GM19023 (cell line): Measurements from ENCODE around the gene RASA1.

Experiments used
- ATAC-seq: cut with Tn5 transposase; IDR thresholded peaks from one replicate; pipeline ENCODE4 v1.9.1; 2021; ENCODE audit warnings: mild to moderate bottlenecking, moderate library complexity; ENCODE audit not compliant: unreplicated experiment

RASA1 gene

DNA sequence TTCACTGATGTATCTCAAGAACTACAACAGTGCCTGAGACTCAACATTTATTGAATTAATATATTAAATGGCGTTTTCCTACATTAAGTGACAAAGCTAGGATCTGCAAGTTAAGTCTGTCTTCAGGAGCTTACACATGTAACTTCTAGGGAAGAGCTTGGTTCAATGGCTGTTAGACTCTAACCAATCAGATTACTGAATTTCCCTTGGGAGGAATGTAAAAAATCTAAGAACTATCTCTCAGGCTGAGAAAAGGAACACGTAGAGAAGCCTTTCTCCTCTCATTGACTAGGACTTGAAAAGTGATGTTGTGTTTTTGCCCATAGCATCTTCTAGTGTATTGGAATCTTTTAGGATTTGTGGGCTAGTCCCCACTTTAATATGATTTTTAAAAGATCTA, 91.4 kb downstream of the RASA1 start:
- no peak for ATAC-seq

DNA sequence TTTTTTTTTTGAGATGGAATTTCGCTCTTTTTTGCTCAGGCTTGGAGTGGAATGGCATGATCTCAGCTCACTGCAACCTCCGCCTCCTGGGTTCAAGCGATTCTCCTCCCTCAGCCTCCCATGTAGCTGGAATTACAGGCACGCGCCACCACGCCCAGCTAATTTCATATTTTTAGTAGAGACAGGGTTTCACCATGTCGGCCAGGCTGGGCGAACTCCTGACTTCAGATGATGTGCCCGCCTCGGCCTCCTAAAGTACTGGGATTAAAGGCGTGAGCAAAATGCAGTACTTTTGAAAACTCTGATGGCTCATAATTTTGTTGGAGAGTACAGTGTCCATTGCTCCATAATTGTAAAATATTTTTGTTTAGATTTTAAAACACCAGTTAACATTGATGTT, 92.4 kb downstream of the RASA1 start:
- ATAC-seq, result no peak

DNA sequence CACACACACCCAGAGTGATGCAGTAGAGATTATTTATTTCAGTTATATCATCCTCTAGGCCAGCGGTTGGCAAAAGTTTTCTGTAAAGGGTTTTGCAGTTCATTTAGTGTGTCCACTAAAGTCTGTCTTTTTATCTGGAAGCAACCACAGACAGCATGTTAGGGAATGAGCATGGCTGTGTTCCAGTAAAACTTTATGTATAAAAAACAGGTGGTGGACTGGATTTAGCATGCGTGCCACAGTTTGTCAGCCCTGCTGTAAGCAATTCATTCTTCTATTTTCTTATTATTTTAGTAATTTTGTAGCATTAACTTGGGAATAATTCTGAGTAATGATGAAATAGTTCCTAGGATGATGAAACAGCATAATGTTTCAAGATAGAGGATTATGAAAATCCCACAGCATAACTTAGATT, 93.4 kb downstream of the RASA1 start:
- no peak for ATAC-seq

DNA sequence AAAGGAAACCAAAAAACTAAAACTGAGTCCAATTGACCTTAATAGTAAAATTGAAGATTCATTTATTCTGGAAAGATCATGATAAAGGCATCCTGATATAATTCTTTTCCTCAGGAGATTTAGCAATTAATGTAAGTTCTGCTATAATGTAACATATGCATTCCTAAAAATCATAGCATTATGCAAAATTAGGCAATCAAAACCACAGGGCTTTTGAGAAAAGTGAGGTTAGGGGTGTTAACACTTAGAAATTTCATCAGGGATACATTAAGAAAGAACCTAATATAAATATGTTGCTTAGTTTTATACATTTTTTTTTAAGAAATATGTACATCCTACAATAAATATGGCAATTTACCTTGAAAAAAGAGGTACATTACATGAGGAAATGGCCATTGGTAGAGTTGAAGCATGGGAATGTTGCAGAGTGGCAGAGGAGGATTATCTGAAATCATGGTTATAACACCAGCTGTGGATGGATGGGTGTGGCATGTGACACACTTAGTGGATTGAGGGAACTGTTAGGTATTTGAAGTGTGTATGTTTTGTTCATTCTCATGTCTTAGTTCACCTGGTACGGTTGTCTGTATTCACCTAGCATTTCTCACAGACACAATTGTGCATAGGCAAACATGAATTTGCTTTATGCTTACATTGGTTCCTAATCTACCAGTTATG, 94.0 kb downstream of the RASA1 start:
- no peak for ATAC-seq

DNA sequence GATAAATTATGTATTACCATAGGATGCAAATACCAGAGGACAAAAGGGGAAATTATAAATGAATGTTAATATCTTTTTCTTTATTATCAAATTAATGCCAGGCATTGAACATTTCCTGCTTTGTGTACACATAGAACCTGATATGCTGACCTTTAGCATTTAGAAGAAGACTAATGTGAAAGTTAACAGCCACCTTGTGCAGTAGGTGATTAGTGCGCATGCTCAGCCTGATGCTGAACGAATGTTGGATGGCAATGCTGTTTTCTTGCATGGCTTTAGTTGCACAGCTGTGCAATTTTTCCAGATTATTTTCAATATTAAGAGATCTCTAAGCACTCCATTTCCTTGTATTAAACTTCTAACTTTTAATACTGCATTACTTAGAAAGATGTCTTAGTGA, 99.6 kb downstream of the RASA1 start:
- ATAC-seq, result no peak

DNA sequence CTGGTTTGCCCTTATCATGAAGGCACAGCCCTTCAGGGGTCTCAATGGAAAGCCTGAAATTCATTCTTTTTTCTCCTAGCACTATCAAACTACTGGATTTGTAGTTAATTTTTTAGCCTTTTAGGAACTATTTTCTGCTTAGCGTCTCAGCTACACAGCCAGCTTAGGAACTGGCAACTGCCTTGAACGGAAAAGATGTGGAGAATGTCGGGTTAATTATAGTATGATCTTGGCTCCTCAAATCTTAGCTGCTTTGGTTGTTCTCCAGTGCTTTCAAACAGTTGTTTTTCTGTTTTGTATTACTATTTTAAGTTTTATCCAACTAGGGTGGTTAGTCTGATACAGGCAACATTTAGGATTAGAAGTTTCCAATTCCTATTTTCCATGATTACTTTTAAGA, 100.9 kb downstream of the RASA1 start:
- ATAC-seq, result no peak

DNA sequence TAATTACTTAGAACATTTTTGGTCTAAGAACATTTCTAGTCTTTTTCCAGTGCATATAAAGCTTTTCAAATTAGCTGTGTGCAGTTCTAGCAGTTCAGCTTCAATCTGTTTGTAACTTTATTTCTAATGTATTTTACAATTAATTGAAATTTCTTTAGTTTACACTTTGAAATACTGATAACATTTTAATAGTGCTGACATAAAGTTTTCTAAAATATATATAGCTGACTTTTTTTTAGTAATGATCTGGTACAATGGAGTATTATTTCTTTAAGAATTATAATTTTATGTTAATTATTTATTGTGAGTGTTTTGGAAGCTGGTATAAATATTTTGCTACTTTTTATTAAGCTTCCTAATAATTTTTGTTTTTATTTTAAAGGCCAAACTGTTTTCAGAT, 101.7 kb downstream of the RASA1 start:
- no peak for ATAC-seq

DNA sequence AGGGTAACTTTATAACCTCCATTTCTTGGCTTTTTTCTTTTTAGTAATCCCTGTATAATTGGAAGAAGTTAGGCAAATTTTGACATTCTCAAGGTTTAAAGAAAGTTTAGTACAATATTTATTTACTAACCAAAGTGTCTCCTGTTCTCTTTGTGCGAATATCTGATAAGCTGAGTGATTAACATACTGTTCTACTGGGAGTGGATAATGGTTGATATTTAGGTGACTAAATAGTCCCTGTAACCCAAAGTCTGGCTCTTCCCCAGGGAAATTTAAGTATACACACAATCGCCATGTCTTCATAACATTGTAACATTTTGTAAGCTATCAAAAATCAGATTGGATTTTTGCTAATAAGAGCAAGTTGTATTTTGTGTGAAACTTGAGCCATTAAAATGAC, 105.0 kb downstream of the RASA1 start:
- ATAC-seq, result no peak

DNA sequence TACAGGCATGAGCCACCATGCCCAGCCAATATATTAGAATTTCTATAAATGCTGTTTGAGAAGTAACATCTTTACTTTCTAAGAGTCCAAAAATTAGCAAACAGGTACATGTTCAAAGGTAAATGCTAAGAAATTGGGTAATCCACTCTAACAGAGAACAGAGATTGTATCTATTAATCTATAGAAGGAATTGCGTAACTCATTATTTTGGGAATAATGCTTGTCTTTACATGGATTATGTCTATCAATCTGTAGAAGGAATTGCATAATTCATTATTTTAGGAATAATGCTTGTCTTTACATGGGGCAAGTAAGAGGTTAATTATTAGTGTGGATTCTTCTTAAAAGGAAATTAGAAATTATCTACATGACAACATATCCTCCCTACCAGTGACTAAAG, 114.5 kb downstream of the RASA1 start:
- ATAC-seq, result no peak

DNA sequence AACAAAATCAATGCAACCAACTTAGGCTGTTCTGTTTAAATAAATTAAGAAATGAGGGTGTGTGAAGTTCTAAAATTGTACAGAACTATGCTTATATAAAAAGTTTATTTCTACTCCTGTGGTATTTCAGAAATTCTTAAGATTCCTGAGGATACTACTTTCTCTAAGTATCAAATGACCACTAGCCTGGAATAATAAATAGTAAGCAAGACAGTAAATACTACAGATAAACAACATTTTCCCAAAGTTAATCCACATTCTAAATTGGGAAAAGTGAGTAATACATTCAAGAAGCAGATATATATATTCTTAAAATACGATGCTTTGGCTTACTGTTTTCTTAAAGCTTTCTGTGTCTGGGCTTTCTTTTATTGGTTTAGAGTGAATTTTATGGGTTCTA, 115.5 kb downstream of the RASA1 start:
- no peak for ATAC-seq

DNA sequence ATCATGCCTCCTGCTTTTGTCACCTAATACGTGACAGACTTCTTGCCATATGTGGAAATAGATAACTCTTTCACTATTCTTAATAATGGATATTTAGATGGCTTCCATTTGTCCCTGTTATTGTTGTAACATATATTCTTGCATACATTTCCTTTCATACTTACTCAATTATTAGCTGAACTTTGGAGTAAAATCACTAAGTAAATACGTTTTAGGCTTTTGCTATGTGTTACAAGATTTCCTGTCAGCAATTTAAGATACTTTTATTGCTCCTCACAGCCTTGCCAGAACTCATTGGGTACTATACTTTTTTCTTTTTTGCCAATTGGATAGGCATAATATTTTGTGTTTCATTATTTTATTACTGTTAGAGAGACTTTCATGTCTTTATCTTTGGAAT, 118.1 kb downstream of the RASA1 start:
- no peak for ATAC-seq

DNA sequence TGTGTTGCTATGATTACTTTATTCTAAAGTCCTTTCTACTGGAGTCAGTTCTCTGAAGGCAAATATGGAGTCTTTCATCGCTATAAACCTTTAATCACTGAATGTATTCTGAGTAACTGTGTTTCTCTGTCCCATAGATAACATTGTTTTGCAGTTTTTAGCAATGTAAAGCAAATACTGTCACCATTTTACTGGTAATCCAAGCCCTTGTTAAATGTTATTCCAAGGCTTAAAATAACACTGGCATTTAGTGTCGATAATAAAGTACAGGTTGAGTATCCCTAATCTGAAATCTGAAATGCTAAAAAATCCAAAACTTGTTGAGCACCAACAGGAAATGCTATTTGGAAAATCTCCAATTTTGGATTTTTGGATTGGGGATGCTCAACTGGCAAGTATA, 120.4 kb downstream of the RASA1 start:
- no peak for ATAC-seq

DNA sequence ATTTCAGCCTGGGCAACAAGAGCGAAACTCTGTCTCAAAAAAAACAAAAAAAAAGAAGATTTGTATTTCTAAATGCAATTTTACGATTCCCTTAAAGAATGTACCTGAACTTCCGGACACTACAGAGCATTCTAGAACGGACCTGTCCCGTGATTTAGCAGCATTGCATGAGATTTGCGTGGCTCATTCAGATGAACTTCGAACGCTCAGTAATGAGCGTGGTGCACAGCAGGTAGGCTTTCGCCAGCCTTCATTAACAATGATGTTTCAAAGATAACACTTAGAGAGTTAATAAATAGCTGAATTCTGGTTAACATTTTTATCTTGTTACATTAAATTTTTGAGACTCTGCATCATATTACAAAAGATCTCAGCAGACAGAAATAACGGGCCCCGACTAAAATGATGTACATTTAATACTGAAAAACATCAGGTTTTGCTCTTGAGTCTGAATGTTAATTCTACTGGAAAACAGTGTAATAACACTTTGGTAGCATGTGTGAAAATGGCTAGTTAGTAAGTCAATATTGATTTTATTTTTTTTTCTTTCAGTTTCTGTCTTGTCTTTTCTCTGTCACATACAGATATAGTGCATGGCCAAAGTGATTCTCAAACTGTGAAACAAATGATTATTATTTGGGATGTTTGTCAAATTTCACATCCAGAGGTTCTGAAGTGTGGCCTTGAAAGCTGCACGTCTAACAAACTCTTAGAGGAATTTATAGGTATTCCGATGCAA, 121.8 kb downstream of the RASA1 start:
- ATAC-seq, result no peak

DNA sequence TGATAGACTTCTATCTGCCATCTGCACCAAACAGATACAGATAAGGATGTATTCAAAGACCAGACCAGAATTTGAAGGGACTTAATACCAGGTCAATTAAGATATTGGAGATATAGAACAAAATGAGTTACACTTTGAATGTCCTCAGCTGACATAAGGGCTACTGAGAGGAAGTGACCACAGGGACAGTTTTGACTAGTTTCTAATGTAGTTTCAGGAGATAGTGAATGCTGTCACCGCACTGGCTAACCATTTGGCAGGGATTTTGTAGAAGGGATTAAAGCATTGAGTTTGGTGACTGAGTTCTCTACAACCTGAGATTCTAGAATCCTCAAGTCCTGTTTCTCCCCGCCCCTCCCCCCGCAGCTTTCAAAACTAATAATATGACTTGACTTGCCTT, 122.4 kb downstream of the RASA1 start:
- no peak for ATAC-seq

DNA sequence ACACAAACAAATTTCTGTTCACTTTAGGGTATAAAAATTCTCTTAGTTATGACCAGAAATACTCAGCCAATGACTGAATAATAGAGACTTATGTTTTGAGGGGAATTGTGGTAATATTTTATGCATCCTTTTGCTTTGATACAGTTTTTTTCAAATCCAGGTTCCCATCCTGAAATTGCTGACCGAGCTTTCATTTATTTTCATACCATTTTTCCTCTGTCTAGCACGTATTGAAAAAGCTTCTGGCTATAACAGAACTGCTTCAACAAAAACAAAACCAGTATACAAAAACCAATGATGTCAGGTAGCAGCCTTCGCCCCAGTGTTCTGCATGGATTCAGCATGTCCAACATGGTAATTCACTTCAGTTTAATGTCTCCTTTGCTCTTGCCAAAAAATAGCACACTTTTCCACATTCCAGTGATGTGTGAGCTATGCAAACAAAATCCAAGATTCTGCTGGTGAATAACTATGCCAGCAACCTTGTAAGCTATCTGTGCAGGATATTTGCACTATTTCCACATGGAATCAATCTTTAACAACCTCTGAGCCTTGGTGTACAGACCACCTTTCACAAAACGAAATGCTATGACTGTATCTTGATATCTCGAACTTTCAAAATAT, 123.0 kb downstream of the RASA1 start:
- ATAC-seq, result no peak

DNA sequence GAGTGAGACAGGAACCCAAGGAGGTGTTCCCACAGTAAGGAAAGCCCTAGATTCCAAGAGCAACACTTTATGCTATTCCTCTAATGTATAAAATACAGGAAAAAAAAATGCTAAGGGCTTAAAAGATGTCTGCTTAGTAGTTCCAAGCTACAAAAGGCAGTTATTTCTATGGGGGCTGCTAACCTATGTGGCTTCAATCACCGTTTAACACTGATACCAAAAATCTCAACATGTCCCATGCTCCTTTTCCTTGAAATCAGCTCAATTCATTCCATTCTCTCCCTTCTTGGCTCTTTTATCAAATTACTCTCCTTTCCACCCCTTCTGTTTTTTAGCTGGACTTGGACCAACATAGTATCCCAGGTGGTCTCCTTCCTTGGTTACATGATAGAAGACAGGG, 124.5 kb downstream of the RASA1 start:
- no peak for ATAC-seq

DNA sequence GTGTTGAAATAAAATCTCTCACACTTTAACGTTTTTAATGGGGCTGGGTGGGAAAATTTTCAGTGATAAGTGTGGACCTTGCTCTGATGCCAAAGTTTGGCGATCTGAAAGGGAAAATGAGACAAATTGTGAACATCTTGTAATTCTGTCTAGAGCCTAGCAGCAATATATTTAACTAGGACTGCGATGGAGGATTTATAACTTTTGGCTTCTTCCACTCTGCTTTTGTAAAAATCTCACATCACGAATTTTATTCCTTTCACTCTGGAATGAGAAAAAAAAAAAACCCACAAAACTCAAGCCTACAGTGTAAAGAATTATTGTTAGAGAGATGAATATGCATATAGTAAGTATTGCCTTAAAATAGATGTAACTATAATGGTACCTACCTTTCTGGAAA, 125.1 kb downstream of the RASA1 start:
- no peak for ATAC-seq

DNA sequence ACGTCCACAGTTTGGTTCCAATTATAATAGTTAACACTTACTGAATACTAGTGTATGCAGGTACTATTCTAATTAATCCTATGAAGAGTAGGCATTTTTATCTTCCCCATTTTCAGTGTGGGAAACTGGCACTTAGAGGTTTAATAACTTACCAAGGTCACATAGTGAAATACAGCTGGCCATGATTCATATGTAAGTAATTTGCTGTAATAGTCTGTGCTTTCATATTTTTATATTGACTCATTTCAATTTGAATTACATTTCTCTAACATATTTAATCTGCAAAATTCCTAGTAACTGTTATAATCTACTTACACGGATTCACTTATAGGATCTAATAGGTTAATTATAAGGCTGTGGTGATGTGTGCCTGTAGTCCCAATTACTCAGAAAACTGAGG, 125.6 kb downstream of the RASA1 start:
- ATAC-seq, result no peak

DNA sequence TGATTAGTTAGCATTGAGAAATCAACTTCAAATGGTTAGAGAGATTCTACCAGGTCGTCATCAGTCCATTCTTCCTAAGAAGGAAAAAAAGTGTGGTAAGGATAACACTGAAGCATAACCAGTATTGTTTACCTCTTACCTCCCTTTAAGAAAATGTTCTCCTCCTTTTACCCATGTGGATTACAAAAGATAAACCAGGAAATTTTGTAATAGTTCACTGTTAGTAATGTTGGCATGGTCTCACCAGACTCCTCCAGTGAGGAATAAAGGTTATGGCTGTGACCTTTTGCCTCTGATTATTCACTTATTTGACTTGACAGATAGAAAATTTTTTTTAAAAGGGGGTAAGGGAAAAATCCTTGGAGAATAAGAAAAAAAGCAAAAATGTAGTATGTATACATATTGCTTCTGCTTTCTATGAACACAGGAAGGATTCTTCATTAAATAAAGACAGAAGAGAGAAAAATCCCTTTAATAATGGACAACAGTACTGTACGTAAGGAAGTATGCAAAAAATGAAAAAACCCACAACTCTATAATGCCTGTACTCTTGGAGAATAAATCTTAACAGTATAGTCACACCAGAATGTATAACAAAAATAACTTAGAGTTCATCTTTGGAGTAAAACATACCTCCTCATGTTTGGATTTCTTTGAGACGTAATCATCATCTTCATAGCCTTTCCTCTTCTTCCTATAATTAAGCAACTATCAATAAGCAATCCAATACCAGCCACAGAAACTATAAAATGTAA, 126.9 kb downstream of the RASA1 start:
- ATAC-seq, result no peak

DNA sequence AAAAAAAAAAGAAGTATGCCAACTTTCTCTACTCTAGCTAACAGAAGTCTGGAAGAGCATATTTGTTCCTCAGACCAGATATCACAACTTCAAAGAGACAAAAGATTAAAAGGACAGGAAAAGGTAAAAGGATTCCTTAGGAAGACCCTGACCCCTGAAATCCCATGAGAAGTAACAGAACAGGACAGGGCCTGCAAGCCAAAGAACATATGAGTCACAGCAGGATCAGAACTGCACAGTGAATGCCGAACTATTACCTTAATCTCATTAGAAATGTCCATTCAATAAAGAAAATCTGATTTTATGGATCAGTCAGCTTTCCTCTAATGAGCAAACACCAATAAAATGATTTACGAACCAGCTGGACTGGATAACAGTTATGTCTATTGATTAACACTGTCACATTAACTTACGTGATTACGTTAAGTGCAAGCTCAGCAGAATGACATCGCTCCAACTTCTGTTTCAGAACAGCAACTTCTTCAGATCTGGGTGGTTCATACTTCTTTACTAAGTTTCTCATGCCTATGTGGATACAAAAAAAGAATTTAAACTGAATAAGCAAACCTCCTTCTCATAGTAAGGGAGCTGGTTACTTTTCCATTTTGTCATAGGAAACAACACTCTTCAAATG, 131.4 kb downstream of the RASA1 start:
- ATAC-seq, result no peak

DNA sequence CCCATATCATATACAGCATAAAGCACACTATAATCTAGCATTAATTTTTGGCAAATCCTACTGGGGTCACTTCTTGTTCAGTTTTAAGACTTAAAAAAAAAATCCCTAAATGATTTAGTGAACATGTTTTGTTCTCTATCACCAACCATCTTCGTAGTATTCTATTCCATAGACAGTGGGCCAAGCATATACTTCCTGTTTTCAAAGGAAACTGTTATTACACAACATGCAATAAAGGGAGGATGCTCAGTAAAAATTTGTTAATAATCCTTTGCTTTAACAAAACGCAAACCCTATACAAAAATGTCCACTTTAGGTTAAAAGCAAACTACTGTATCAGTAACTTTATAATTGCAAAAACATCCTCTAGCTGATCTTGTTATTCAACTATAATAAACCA, 132.0 kb downstream of the RASA1 start:
- no peak for ATAC-seq
